ENCODE data around the gene AP3B1. TPM values are rescaled to one million over a fixed set of nuclear protein-coding genes. Genes with fewer than 3 reads are reported as not detected.
A peak's percentile ranks its signal among the peaks of the same experiment; 100 is the strongest.
"Not testable (repeated sequence)": the region's sequence is repeated elsewhere in the genome, so short reads cannot be mapped to it uniquely, and the experiment has no call there.

AP3B1 gene
- total RNA-seq, 5 donors from 2014 or later (not counting 1 experiment from before 2014, with no cell fraction given): 26.2 to 40.8 (median 31.4) TPM

DNA sequence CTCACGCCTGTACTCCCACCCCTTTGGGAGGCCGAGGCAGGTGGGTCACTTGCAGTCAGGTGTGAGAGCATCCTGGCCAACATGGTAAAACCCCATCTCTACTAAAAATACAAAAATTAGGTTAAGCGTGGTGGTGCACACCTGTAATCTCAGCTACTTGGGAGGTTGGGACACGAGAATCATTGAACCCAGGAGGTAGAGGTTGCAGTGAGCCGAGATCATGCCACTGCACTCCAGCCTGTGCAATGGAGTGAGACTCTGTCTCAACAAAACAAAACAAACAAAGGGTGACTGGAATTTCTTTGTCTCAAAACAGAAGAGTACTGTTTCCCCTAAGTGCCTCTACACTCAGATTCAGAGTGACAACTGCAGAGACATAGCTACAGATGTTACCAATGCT lies 116.1 kb downstream of the AP3B1 start:
- ChIA-PET POLR2A (no interaction called here), CTCF (interaction anchor here in 1 of 2 donors (0.6 kb wide), 1 partner anchor 1402 kb away, joined by 9 read pairs; no protein-coding TSS in a partner anchor)
- no peaks in the 10 kb centered on the region for H3K27me3 Mint-ChIP-seq
- no peak overlapping the region for H3K27ac Mint-ChIP-seq
- no peaks in the 10 kb centered on the region for H3K4me1 ChIP-seq (ENCODE audit: control insufficient read depth in 1 of 2, extremely low read depth in 1 of 2, insufficient read depth in 2 of 2, low read length in 2 of 2)
- no peaks in the 10 kb centered on the region for H3K9me3 ChIP-seq
- DNase-seq (no peak), ATAC-seq (replicated peaks in 1 of 4) (no peak)
- H3K4me1 Mint-ChIP-seq: peaks cover 3 to 5% (median 5%) of the 10 kb centered on the region in 3 donors
- H3K36me3 Mint-ChIP-seq: peaks cover 63% of the 10 kb centered on the region
- 100% methylated on average over 1 of the region's 5 CpGs for WGBS (ENCODE audit: insufficient coverage)
- peaks cover 0 to 6% (median 0%) of the 10 kb centered on the region in 3 donors for H3K9me3 Mint-ChIP-seq
- peaks cover 6 to 22% of the 10 kb centered on the region in 2 donors for H3K36me3 ChIP-seq (ENCODE audit: control insufficient read depth in 2 of 2, extremely low read depth in 1 of 2, insufficient read depth in 1 of 2, low read length in 1 of 2)
- H3K27me3 ChIP-seq (replicated peaks in 1 of 2; ENCODE audit: control insufficient read depth in 2 of 2, extremely low read depth in 1 of 2, insufficient read depth in 2 of 2, low read length in 1 of 2): no peaks in the 10 kb centered on the region
- H3K27ac ChIP-seq (ENCODE audit: low read length): no peak overlapping the region
- no peak overlapping the region for H3K4me3 ChIP-seq (ENCODE audit: control insufficient read depth in 1 of 2, extremely low read depth in 1 of 2, low read length in 1 of 2)
- no peak overlapping the region for H3K4me3 Mint-ChIP-seq

- H3K27me3 Mint-ChIP-seq; H3K4me1 Mint-ChIP-seq; ATAC-seq (replicated peaks in 1 of 4); H3K4me1 ChIP-seq (ENCODE audit: control insufficient read depth in 1 of 2, extremely low read depth in 1 of 2, insufficient read depth in 2 of 2, low read length in 2 of 2); H3K4me3 ChIP-seq (ENCODE audit: control insufficient read depth in 1 of 2, extremely low read depth in 1 of 2, low read length in 1 of 2); H3K4me3 Mint-ChIP-seq; DNase-seq; H3K27me3 ChIP-seq (replicated peaks in 1 of 2; ENCODE audit: control insufficient read depth in 2 of 2, extremely low read depth in 1 of 2, insufficient read depth in 2 of 2, low read length in 1 of 2); H3K27ac ChIP-seq (ENCODE audit: low read length); H3K9me3 ChIP-seq; H3K27ac Mint-ChIP-seq; POLR2A ChIA-PET: not testable (repeated sequence)
- H3K36me3 Mint-ChIP-seq: peaks cover 89% of the 10 kb centered on the region
- CTCF ChIA-PET: interaction anchor here in 1 of 2 donors (0.5 kb wide), 1 partner anchor 103 kb away, joined by 5 read pairs; no protein-coding TSS in a partner anchor
- peaks cover 6 to 19% of the 10 kb centered on the region in 2 donors for H3K36me3 ChIP-seq (ENCODE audit: control insufficient read depth in 2 of 2, extremely low read depth in 1 of 2, insufficient read depth in 1 of 2, low read length in 1 of 2)
- H3K9me3 Mint-ChIP-seq: peaks cover 0 to 18% (median 14%) of the 10 kb centered on the region in 3 donors
- no CpG with 5 or more reads among the region's 1 CpG for WGBS (ENCODE audit: insufficient coverage)
These were observed 124.2 kb downstream of the AP3B1 start for GRCh38 chr5:78170335-78170734.

- H3K27me3 ChIP-seq (replicated peaks in 1 of 2; ENCODE audit: control insufficient read depth in 2 of 2, extremely low read depth in 1 of 2, insufficient read depth in 2 of 2, low read length in 1 of 2): no peaks in the 10 kb centered on the region
- no peak for ATAC-seq (replicated peaks in 1 of 4)
- POLR2A ChIA-PET: no interaction called here
- no peaks in the 10 kb centered on the region for H3K9me3 ChIP-seq
- DNase-seq: peak in 4 of 35 experiments; percentile 1 to 36 (median 2)
- no CpG with 5 or more reads among the region's 3 CpGs for WGBS (ENCODE audit: insufficient coverage)
- Mint-ChIP-seq H3K4me1 (peaks cover 0 to 5% (median under 1%) of the 10 kb centered on the region in 3 donors), H3K27ac (no peak overlapping the region), H3K36me3 (peaks cover 49% of the 10 kb centered on the region), H3K4me3 (no peak overlapping the region), H3K27me3 (no peaks in the 10 kb centered on the region), H3K9me3 (no peaks in the 10 kb centered on the region)
- no peak overlapping the region for H3K4me3 ChIP-seq (ENCODE audit: control insufficient read depth in 1 of 2, extremely low read depth in 1 of 2, low read length in 1 of 2)
- no peaks in the 10 kb centered on the region for H3K4me1 ChIP-seq (ENCODE audit: control insufficient read depth in 1 of 2, extremely low read depth in 1 of 2, insufficient read depth in 2 of 2, low read length in 2 of 2)
- CTCF ChIA-PET: interaction anchor here in 1 of 2 donors (0.7 kb wide), 1 partner anchor 637 kb away, joined by 3 read pairs; no protein-coding TSS in a partner anchor
- no peak overlapping the region for H3K27ac ChIP-seq (ENCODE audit: low read length)
- peaks cover 4 to 5% of the 10 kb centered on the region in 2 donors for H3K36me3 ChIP-seq (ENCODE audit: control insufficient read depth in 2 of 2, extremely low read depth in 1 of 2, insufficient read depth in 1 of 2, low read length in 1 of 2)
These were observed 132.1 kb downstream of the AP3B1 start for GRCh38 chr5:78162253-78162862.

- Histone ChIP-seq H3K27me3 (replicated peaks in 1 of 2; ENCODE audit: control insufficient read depth in 2 of 2, extremely low read depth in 1 of 2, insufficient read depth in 2 of 2, low read length in 1 of 2) (no peaks in the 10 kb centered on the region), H3K4me3 (ENCODE audit: control insufficient read depth in 1 of 2, extremely low read depth in 1 of 2, low read length in 1 of 2) (no peak overlapping the region), H3K27ac (ENCODE audit: low read length) (no peak overlapping the region), H3K4me1 (ENCODE audit: control insufficient read depth in 1 of 2, extremely low read depth in 1 of 2, insufficient read depth in 2 of 2, low read length in 2 of 2) (no peaks in the 10 kb centered on the region), H3K36me3 (ENCODE audit: control insufficient read depth in 2 of 2, extremely low read depth in 1 of 2, insufficient read depth in 1 of 2, low read length in 1 of 2) (peaks cover 5 to 38% of the 10 kb centered on the region in 2 donors), H3K9me3 (no peaks in the 10 kb centered on the region)
- H3K9me3 Mint-ChIP-seq: peaks cover 2 to 10% (median 9%) of the 10 kb centered on the region in 3 donors
- no peaks in the 10 kb centered on the region for H3K4me1 Mint-ChIP-seq
- H3K36me3 Mint-ChIP-seq: peaks cover 69% of the 10 kb centered on the region
- no peak overlapping the region for H3K4me3 Mint-ChIP-seq
- ATAC-seq (replicated peaks in 1 of 4) (no peak), DNase-seq (no peak)
- no CpG with 5 or more reads among the region's 1 CpG for WGBS (ENCODE audit: insufficient coverage)
- no peak overlapping the region for H3K27ac Mint-ChIP-seq
- POLR2A ChIA-PET: interaction anchor here in 1 of 2 donors (0.6 kb wide), 1 partner anchor 137 kb away, joined by 5 read pairs; no protein-coding TSS in a partner anchor
- CTCF ChIA-PET: no interaction called here
- H3K27me3 Mint-ChIP-seq: no peaks in the 10 kb centered on the region
These were observed 137.5 kb downstream of the AP3B1 start for GRCh38 chr5:78157001-78157400.

DNA sequence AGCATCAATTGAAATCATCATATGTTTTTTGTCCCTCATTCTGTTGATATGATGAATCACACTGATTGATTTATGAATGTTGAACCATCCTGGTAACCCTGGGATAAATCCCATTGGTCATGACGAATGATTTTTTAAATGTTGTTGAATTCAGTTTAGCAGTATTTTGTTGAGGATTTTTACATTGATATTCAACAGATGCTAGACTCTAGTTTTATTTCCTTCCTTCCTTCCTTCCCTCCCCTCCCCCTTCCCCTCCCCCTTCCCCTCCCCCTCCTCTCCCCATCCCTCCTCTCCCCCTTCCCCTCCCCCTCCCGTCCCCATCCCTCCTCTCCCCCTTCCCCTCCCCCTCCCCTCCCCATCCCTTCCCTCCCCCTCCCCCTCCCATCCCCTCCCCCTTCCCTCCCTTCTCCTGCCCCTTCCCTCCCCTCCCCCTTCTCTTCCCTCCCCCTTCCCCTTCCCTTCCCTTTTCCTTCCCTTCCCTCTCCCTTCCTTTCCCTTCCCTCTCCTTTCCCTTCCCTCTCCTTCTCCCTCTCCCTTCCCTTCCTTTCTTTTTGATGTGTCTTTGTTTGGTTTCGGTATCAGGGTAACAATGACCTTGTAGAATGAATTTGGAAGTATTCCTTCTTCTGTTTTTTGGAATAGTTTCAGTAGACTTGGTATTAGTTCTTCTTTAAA lies 142.8 kb downstream of the AP3B1 start:
- POLR2A ChIA-PET: no interaction called here
- DNase-seq: no peak

GRCh38 chr5:78137290-78137689 lies 157.2 kb downstream of the AP3B1 start:
- H3K36me3 ChIP-seq (ENCODE audit: control insufficient read depth in 2 of 2, extremely low read depth in 1 of 2, insufficient read depth in 1 of 2, low read length in 1 of 2): peaks cover 0 to 25% of the 10 kb centered on the region in 2 donors

More for the DNA sequence above, 142.8 kb downstream of the AP3B1 start:
- Mint-ChIP-seq H3K4me1 (no peaks in the 10 kb centered on the region), H3K9me3 (peaks cover 2 to 10% (median 9%) of the 10 kb centered on the region in 3 donors), H3K27ac (no peak overlapping the region), H3K4me3 (no peak overlapping the region), H3K36me3 (peaks cover 69% of the 10 kb centered on the region), H3K27me3 (no peaks in the 10 kb centered on the region)
- no peak for ATAC-seq (replicated peaks in 1 of 4)
- CTCF ChIA-PET: no interaction called here
- no peak overlapping the region for H3K27ac ChIP-seq (ENCODE audit: low read length)
- no peaks in the 10 kb centered on the region for H3K9me3 ChIP-seq
- WGBS (ENCODE audit: insufficient coverage): no CpG with 5 or more reads among the region's 3 CpGs
- no peak overlapping the region for H3K4me3 ChIP-seq (ENCODE audit: control insufficient read depth in 1 of 2, extremely low read depth in 1 of 2, low read length in 1 of 2)
- no peaks in the 10 kb centered on the region for H3K27me3 ChIP-seq (replicated peaks in 1 of 2; ENCODE audit: control insufficient read depth in 2 of 2, extremely low read depth in 1 of 2, insufficient read depth in 2 of 2, low read length in 1 of 2)
- no peaks in the 10 kb centered on the region for H3K4me1 ChIP-seq (ENCODE audit: control insufficient read depth in 1 of 2, extremely low read depth in 1 of 2, insufficient read depth in 2 of 2, low read length in 2 of 2)
- H3K36me3 ChIP-seq (ENCODE audit: control insufficient read depth in 2 of 2, extremely low read depth in 1 of 2, insufficient read depth in 1 of 2, low read length in 1 of 2): peaks cover 0 to 35% of the 10 kb centered on the region in 2 donors

More at GRCh38 chr5:78137290-78137689, 157.2 kb downstream of the AP3B1 start:
- ChIA-PET POLR2A (no interaction called here), CTCF (interaction anchor here in 1 of 2 donors (0.7 kb wide), 1 partner anchor 996 kb away, joined by 4 read pairs; no protein-coding TSS in a partner anchor)
- WGBS (ENCODE audit: insufficient coverage): no CpG with 5 or more reads among the region's 1 CpG
- no peaks in the 10 kb centered on the region for H3K9me3 Mint-ChIP-seq
- no peaks in the 10 kb centered on the region for H3K9me3 ChIP-seq
- H3K27ac Mint-ChIP-seq: no peak overlapping the region
- H3K36me3 Mint-ChIP-seq: peaks cover 41% of the 10 kb centered on the region
- H3K4me1 ChIP-seq (ENCODE audit: control insufficient read depth in 1 of 2, extremely low read depth in 1 of 2, insufficient read depth in 2 of 2, low read length in 2 of 2): no peaks in the 10 kb centered on the region
- no peak overlapping the region for H3K4me3 ChIP-seq (ENCODE audit: control insufficient read depth in 1 of 2, extremely low read depth in 1 of 2, low read length in 1 of 2)
- H3K4me3 Mint-ChIP-seq: no peak overlapping the region
- DNase-seq: no peak
- no peaks in the 10 kb centered on the region for H3K27me3 Mint-ChIP-seq
- H3K4me1 Mint-ChIP-seq: no peaks in the 10 kb centered on the region
- no peaks in the 10 kb centered on the region for H3K27me3 ChIP-seq (replicated peaks in 1 of 2; ENCODE audit: control insufficient read depth in 2 of 2, extremely low read depth in 1 of 2, insufficient read depth in 2 of 2, low read length in 1 of 2)
- ATAC-seq (replicated peaks in 1 of 4): no peak
- no peak overlapping the region for H3K27ac ChIP-seq (ENCODE audit: low read length)
